HepG2 (cell line): Measurements from ENCODE around the gene GP9. TPM values are rescaled to one million over a fixed set of nuclear protein-coding genes. Genes with fewer than 3 reads are reported as not detected.

Experiments used
- CBX5 ChIP-seq: sonication (generic); formaldehyde crosslinking; IDR thresholded peaks from 2 replicates; pipeline ENCODE4 v1.4.0; 2020; ENCODE audit warnings: missing genetic modification reagents, borderline replicate concordance
- CEBPG ChIP-seq: IDR thresholded peaks from 2 replicates; pipeline ENCODE4 v1.6.1; 2016
- CEBPZ ChIP-seq: IDR thresholded peaks from 2 replicates; pipeline ENCODE4 v1.6.1; 2012; ENCODE audit warnings: low read length, improper control_type of control experiment
- DR1 ChIP-seq: sonication (generic); formaldehyde crosslinking; IDR thresholded peaks from 2 replicates; pipeline ENCODE4 v1.8.0; 2021; ENCODE audit warnings: mild to moderate bottlenecking, missing genetic modification reagents, inconsistent platforms
- ELF3 ChIP-seq: IDR thresholded peaks from 2 replicates; pipeline ENCODE4 v1.6.1; 2016; ENCODE audit warnings: missing genetic modification reagents, missing compliant biosample characterization
- HOXA5 ChIP-seq: sonication (generic); formaldehyde crosslinking; IDR thresholded peaks from 2 replicates; pipeline ENCODE4 v1.4.0; 2020; ENCODE audit warnings: missing genetic modification reagents
- NR1H2 ChIP-seq: sonication (generic); formaldehyde crosslinking; IDR thresholded peaks from 2 replicates; pipeline ENCODE4 v1.8.1; 2022; ENCODE audit warnings: low read depth, missing genetic modification reagents, borderline replicate concordance
- SMARCE1 ChIP-seq: fragments of 450-650 bp; IDR thresholded peaks from 2 replicates; pipeline ENCODE4 v1.6.1; 2017; ENCODE audit warnings: borderline replicate concordance
- SNAPC2 ChIP-seq: sonication (generic); formaldehyde crosslinking; IDR thresholded peaks from 2 replicates; pipeline ENCODE4 v1.8.1; 2022; ENCODE audit warnings: mild to moderate bottlenecking, missing genetic modification reagents
- SRY ChIP-seq: sonication (generic); formaldehyde crosslinking; IDR thresholded peaks from 2 replicates; pipeline ENCODE4 v1.8.0; 2022; ENCODE audit warnings: mild to moderate bottlenecking, missing genetic modification reagents
- TARDBP ChIP-seq: sonication (generic); formaldehyde crosslinking; IDR thresholded peaks from 2 replicates; pipeline ENCODE4 v1.8.0; 2022; ENCODE audit warnings: mild to moderate bottlenecking, missing genetic modification reagents
- TOPORS ChIP-seq: sonication (generic); formaldehyde crosslinking; IDR thresholded peaks from 2 replicates; pipeline ENCODE4 v1.8.0; 2023; ENCODE audit warnings: mild to moderate bottlenecking, missing genetic modification reagents
- U2AF1 ChIP-seq: fragments of 200-400 bp; formaldehyde crosslinking; optimal IDR thresholded peaks from 2 replicates; pipeline ENCODE3; 2017; ENCODE audit warnings: mild to moderate bottlenecking, low read depth, low read length
- ZNF317 ChIP-seq: sonication (generic); formaldehyde crosslinking; IDR thresholded peaks from 2 replicates; pipeline ENCODE4 v1.5.0; 2020; ENCODE audit warnings: mild to moderate bottlenecking, missing genetic modification reagents
- ZNF776 ChIP-seq: sonication (generic); formaldehyde crosslinking; IDR thresholded peaks from 2 replicates; pipeline ENCODE4 v1.4.0; 2020; ENCODE audit warnings: mild to moderate bottlenecking, missing genetic modification reagents
- ZSCAN12 ChIP-seq: sonication (generic); formaldehyde crosslinking; IDR thresholded peaks from 2 replicates; pipeline ENCODE4 v1.9.0; 2021; ENCODE audit warnings: mild to moderate bottlenecking, missing genetic modification reagents
- ZSCAN20 ChIP-seq: sonication (generic); formaldehyde crosslinking; IDR thresholded peaks from 2 replicates; pipeline ENCODE4 v1.4.0; 2020; ENCODE audit warnings: missing genetic modification reagents, mild to moderate bottlenecking, borderline replicate concordance
- polyA plus RNA-seq, 8 experiments: library from polyadenylated mRNA; depleted of rRNA in 3 of 8; stranded (reverse) in 7 of 8; unstranded in 1 of 8; fragments of >200 nt; fragmentation: Illumina TruSeq in 4 of 8; extraction: Trizol in 4 of 8; gene quantifications; 2 replicates each; pipeline versions ENCODE4 v1.2.1 to v1.2.3, GENCODE V29; 2011 to 2016; ENCODE audit warnings: low read depth in 4 of 8, missing spikeins in 1 of 8, mixed read lengths in 1 of 8; ENCODE audit not compliant: insufficient read depth in 1 of 8
- total RNA-seq, 5 experiments: library from RNA; depleted of rRNA; stranded (reverse); fragments of >200 nt; fragmentation: Illumina TruSeq; extraction: Trizol; gene quantifications; 2 replicates each; pipeline ENCODE4 v1.2.3, GENCODE V29; 2016; ENCODE audit warnings: low read depth in 1 of 5
- TF ChIP-seq, protein P1 (sequence below): IDR thresholded peaks from 2 replicates; pipeline ENCODE4 v1.6.1; 2016; ENCODE audit warnings: low read depth
- TF ChIP-seq, protein P2 (sequence below): IDR thresholded peaks from 2 replicates; pipeline ENCODE4 v1.6.1; 2016; ENCODE audit warnings: low read depth, borderline replicate concordance
- TF ChIP-seq, protein P3 (sequence below): sonication (generic); formaldehyde crosslinking; IDR thresholded peaks from 2 replicates; pipeline ENCODE4 v1.8.0; 2022; ENCODE audit warnings: mild to moderate bottlenecking, missing genetic modification reagents, moderate library complexity
- TF ChIP-seq, protein P4 (sequence below): IDR thresholded peaks from 2 replicates; pipeline ENCODE4 v1.6.1; 2016; ENCODE audit warnings: control low read depth

GP9 gene
- total and polyA plus RNA-seq, 2 of the 13 experiments (the other 11 are each of a cell fraction or from before 2014, with no cell fraction given), result not detected

DNA sequence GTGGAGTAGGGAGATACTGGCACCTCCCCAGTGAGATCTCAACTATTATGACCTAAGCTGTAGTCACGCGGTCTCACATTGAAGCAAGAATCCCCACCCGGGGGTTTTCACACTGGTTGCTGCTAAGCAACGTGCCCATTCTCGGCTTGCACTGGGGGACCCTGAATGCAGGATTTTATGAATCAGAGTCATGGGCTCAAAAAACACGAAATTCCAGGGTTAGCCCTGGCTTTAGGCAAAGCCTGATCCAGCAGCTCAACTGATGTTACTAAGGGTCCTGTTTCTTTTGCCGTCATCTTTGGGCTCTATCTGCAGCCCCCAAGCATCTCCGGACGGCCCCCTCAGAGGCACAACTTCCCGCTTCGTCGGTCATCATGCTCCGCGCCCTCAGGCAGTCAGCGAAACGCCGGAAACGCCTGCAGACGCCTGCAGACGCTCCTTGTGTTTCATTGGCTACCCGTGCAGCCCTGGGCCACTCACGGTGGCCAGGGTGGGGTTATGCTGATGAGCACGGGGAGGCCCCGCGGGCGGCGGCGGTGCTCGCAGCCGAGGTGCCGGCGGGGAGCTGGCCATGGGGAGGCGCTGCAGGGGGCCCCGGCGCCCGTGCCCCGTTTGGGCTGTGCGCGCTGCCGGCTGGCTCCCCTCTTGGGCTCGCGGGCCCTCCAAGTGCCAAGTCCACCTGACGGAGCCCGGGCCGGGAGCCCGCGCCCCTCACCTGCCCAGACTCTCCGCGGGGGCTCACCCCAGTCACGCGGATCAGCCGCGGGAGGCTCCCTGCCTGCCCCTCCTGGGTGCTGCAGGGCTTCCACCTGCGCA, 33.6 kb upstream of the GP9 start (continued):
- TF ChIP-seq CBX5 (CRISPR knock-in tag) (0 out of 2 replicates have a peak, but pooled peaks have one; percentile 35), NR1H2 (CRISPR knock-in tag) (no peak), SMARCE1 (no peak), TOPORS (CRISPR knock-in tag) (no peak), SRY (CRISPR knock-in tag) (peak; percentile 28; the same call in 1 of the 2 replicates), U2AF1 (no peak), ZNF776 (CRISPR knock-in tag) (no peak), ZNF317 (CRISPR knock-in tag) (no peak), HOXA5 (CRISPR knock-in tag) (0 out of 2 replicates have a peak, but pooled peaks have one; percentile 55), CEBPZ (no peak), CEBPG (CRISPR knock-in tag) (no peak), TARDBP (0 out of 2 replicates have a peak, but pooled peaks have one; percentile 27), DR1 (no peak), ZSCAN20 (CRISPR knock-in tag) (no peak), SNAPC2 (CRISPR knock-in tag) (0 out of 2 replicates have a peak, but pooled peaks have one; percentile 48), ZSCAN12 (no peak), ELF3 (peak; percentile 38; the same call in 1 of the 2 replicates)
- TF ChIP-seq, protein P1, sequence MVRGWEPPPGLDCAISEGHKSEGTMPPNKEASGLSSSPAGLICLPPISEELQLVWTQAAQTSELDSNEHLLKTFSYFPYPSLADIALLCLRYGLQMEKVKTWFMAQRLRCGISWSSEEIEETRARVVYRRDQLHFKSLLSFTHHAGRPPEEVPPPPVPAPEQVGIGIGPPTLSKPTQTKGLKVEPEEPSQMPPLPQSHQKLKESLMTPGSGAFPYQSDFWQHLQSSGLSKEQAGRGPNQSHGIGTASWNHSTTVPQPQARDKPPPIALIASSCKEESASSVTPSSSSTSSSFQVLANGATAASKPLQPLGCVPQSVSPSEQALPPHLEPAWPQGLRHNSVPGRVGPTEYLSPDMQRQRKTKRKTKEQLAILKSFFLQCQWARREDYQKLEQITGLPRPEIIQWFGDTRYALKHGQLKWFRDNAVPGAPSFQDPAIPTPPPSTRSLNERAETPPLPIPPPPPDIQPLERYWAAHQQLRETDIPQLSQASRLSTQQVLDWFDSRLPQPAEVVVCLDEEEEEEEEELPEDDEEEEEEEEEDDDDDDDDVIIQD (CRISPR knock-in tag), result no peak
- TF ChIP-seq, protein P2, sequence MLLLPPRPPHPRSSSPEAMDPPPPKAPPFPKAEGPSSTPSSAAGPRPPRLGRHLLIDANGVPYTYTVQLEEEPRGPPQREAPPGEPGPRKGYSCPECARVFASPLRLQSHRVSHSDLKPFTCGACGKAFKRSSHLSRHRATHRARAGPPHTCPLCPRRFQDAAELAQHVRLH (CRISPR knock-in tag), result peak; percentile 45; the same call in 1 of the 2 replicates
- TF ChIP-seq, protein P3, sequence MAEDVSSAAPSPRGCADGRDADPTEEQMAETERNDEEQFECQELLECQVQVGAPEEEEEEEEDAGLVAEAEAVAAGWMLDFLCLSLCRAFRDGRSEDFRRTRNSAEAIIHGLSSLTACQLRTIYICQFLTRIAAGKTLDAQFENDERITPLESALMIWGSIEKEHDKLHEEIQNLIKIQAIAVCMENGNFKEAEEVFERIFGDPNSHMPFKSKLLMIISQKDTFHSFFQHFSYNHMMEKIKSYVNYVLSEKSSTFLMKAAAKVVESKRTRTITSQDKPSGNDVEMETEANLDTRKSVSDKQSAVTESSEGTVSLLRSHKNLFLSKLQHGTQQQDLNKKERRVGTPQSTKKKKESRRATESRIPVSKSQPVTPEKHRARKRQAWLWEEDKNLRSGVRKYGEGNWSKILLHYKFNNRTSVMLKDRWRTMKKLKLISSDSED (CRISPR knock-in tag), result no peak
- TF ChIP-seq, protein P4, sequence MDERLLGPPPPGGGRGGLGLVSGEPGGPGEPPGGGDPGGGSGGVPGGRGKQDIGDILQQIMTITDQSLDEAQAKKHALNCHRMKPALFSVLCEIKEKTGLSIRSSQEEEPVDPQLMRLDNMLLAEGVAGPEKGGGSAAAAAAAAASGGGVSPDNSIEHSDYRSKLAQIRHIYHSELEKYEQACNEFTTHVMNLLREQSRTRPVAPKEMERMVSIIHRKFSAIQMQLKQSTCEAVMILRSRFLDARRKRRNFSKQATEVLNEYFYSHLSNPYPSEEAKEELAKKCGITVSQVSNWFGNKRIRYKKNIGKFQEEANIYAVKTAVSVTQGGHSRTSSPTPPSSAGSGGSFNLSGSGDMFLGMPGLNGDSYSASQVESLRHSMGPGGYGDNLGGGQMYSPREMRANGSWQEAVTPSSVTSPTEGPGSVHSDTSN (CRISPR knock-in tag), result no peak
